RPMI8226 (cell line): ENCODE measurements around the gene MTUS2.
"Not testable (repeated sequence)": the region's sequence is repeated elsewhere in the genome, so short reads cannot be mapped to it uniquely, and the experiment has no call there.

ENCODE experiments used
- DNase-seq: peaks from one replicate; pipeline ENCODE4 v3.0.0-alpha.2; 2015

MTUS2 gene

DNA sequence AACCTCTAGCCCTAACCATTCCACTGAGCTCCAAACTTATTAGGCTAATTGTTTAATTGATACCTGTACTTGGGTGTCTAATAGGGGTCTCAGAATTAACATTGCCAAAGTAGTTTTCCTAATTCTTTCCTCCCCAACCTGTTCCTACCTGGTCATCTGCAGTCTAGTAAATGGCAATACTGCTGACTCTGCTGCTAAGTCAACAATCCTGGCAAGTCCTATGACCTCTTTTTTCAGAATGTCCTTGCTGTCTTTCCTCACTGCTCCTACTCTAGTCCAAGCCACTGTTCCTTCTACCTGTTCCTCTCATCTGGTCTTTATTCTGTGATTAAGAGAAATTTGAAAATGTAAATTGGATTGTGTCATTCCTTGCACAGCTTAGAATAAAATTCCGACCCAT is 143.9 kb downstream of the MTUS2 start:
- no peak for DNase-seq

DNA sequence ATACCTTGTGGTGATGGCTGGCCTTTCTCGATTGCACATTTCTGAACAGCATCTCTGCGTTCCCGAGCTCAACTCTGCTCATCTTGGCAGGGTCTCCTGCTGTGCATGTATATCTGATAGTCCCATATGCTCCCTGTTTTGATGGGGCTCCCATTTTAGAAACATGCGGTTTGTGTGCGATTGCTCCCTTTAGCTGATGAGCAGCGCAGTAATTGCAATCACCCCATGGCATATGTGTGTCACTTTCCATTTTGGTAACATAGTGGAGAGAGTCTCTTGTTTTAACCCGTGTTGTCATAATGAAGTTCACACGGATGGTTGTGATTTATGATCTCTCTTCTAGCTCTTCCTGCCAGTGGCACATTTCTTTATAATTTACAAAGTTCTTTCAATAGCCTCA is 144.7 kb downstream of the MTUS2 start:
- no peak for DNase-seq

DNA sequence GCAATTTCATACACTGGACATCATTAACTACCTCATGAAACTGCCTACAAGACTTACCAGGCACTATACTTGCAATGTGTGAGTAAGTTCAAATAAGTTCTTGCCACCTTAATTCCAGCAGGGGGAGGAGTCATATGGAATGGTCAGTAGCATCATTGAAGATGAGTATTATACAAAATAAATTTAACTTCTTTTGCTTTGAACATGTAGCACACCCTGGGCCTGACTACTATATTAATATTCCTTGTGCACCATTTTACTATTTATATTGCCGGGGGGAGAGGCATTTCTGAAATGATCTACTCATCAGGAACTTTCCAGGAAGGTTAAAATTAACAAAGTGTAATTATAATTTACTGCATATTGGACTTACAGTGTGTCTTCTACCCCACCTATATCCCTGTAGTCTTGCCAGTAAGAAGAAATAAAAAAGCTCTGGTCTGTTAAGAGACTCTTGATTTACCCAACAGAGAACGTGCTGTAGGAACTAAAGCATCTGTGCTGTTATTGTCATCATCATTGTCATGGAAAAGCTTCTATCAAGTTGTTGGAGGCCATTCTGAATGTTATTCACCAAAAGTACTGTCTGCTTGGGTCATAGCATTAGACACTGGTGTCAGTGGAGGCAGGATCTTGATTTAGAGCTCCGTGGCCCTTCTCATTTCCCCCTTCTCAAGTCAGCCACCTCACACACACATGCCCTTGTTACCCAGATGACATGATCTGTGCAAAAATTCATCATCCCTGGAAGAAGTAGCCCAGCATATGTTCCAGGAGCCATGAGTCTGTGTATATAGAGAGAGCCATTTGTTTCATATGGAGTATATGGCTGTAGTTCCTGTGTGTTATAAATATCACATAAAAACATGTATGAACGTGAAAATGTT is 147.1 kb downstream of the MTUS2 start:
- no peak for DNase-seq

DNA sequence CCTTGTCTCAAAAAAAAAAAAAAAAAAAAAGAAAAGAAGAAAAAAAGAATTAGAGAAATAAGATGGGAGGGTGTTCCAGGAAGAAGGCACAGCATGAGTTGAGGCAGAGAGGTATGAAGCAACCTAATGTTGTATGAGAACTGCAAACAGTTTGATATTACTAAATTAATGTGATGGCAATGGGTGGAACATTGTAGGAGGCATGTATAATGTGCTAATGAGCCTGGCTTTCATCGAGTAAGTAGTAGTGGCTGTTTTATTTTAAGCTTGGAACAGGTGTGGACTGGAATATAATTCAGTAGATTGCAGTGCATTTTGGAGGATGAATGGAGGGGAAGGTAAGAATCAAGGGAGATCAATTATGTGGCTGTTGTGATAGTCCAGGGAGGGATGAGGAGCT is 156.1 kb downstream of the MTUS2 start:
- no peak for DNase-seq

DNA sequence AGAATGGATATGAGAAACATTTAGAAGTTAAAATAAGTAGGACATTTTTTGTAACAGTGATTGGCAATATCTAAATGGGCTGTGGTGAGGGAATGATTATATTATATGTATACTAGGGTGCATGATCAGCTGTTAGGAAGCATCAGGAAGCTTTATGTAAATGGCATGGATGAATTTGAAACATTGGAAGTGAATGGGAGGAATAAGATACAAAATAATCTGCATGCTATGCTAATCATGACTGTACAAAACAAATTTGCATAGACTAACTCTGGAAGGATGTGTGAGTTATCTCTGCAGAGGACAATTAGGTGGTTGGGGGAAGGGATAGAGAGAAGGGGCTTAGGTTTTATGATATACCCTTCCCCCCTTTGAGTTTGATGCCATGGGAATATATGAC is 156.5 kb downstream of the MTUS2 start:
- no peak for DNase-seq

DNA sequence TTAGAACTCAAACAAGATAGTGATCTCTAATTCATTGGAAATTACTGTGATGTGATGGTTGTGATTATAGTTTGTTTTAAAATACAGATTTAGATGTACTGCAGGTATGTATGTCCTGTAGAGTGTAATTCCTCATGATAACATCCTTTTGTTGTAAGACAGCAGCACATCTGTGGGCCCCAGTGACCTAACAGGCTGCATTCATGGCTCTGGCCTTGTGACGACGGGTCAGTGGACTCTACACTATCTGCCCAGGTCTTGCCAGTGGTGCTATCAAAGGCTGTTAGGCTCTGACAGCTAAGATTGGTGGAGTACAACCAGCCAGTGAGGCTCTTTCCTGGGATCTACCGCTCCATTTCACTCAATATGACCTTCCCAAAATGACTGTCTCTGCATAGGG is 158.4 kb downstream of the MTUS2 start:
- no peak for DNase-seq

DNA sequence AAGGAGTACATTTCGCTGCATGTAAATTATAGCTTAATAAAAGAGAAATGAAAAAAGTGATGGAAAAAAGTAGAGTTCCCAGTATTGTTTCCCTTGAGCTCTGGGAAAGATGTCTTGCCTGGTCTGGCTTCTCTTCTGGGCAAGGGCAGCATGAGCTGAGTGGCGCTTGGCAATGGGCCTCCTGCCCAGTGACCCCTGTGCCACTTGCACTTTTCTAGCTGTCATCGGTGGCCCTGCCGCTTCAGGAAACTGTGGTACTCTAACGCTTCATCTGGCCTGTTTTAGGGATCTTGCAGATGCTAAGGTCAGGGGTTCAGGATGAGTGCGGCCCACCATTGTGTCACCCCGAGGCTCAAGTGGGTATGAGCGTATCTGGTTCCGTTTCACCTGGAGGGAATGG is 161.4 kb downstream of the MTUS2 start:
- no peak for DNase-seq

DNA sequence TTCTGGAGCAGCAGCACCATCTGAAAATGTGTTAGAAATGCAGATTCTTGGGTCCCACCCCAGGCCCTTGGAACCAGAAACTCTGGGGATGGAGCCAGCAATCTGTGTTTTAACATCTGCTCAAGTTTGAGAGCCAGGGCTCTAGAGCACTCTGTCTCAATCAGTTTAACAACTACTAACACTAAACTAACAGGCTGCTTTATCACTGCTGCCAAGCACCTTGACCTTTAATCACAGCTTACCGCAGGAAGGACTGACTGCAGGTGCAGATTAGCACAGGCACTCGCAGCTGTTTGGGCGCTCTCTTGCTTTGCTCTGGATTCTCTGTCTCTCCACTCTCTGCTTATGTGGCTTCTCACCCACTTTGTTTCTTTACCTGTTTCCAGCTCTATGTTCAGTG is 163.5 kb downstream of the MTUS2 start:
- peak; percentile 73 for DNase-seq

DNA sequence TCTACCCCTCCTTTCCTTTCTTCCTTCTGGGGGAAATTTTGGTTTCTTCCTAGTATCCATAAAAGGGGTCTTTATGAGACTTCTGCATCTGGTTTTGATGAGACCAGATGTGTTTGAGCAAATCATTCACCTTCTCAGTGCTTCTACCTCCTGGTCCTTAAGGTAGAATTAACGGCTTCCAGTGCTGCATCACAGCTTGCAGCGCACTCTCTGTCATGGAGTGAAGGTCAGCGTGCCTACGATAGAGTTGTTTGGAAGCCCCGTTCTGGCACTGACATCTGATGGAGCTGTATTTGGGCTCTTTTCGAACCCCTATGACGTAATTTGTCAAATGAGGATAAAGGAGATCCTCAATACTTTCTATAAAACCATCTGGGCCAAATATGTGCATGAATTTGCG is 164.2 kb downstream of the MTUS2 start:
- no peak for DNase-seq

DNA sequence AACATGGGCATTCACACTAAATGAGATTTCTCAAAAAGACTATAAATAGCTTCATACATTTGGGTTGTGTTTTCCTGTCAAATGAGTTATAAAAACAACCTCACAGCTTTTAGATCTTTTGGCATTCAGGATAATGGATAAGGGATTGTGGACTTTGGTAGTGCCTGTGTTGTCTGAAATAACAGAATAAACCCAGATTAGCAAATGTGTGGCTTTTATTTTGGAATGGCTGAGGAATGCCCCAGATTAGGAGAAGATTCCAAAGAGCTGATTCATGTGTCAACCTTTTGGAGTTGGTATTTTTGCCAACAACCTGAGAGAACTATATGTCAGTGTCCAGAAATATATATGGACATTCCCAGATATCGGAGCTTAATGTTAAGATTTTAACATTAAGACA is 164.7 kb downstream of the MTUS2 start:
- no peak for DNase-seq

DNA sequence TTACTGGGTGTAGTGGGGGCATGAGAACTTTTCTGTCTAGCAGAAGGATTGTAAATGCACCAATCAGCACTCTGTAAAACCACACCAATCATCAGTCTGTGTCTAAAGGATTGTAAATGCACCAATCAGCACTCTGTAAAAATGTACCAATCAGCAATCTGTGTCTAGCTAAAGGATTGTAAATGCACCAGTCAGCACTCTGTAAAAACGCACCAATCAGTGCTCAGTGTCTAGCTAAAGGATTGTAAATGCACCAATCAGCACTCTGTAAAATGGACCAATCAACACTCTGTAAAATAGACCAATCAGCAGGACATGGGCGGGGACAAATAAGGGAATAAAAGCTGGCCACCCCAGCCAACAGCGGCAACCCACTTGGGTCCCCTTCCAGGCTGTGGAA is 170.2 kb downstream of the MTUS2 start:
- DNase-seq: not testable (repeated sequence)

DNA sequence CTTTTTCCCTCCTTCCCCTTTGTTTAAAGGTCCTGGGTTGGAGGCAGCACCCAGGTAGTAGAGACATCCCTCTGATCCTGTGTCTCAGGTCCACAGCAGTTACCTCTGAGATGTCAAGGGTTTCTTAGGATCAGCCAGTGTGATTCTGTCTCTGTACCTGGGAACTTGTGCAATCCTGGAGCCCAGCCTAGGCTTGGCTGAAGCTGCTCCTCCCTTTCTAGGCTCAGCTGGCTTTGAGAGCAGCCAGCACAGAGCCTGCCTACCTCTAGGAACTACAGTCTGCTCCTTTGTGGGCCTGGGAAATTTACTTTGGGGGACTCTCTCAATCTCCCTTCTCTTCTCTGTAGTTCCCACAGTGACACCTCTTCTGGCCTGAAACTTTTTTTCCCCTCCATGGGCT is 171.6 kb downstream of the MTUS2 start:
- no peak for DNase-seq

DNA sequence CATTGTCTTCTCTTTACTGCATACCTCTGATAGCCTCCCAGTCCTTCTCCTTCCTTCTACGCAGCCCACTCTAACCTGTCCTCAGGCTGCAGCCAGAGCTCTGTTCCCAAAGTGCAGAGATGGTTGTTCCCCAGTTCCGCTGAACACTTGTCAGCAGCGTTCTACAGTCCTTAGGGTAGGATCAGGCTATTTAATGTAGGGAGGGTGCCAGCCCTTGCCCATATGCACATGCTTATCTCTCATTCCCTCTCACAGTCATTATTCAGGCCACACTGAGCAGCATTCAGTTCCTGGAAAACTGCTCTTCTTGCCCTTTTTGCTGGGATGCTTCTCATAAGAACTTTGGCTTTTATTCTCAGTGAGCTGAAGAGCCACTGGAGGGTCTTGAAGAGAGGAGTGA is 180.7 kb downstream of the MTUS2 start:
- DNase-seq: no peak

DNA sequence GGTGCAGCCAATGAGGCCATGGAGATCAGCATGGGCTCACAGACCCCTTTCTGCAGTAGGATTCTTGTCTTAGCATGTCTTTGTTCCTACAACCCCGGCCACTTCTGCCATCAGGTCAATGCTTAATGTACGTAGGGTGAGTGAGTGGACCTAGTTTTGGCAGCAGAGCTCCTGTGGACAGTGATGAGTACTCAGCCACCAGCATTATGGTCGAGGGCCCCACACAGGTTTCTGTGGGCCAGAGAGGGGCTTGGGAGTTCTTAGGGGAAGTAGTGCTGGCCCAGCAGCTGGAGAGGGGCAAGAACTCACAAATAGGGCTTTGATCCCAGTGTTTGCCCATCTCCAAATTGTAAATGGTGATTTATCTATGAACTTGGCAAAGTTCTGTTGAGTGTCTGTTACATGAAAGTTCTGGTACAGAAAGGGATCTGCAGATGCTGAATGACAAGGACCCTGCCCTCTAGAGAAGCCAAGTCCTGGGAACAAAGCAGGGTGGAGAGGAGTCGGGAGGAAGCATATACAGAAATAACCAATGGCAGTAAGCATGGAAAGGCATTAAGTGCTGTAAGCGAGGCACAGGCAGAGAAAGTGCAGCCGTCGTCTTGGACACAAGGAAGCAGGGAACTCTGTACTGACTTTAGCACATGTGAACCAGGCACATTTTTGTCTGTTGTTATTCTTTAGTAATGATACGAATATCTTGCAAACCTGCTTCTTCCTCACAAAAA is 185.1 kb downstream of the MTUS2 start:
- no peak for DNase-seq

DNA sequence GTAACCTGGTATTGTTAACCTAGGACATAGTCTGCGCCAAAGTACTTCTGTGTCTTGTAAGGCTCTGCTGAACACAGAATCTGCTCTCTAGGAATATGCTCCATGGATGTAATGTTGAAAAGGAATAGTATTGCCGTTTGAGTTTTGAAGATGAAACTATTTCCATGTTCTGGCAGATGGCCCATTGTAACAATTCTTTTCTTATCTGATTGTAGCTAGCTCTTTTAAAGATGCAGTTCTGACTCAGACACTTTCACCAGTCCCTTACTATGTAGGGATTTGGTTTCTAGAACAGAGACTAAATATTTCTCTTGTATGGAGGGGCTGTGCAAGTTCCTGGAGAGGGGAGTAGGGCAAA is 185.6 kb downstream of the MTUS2 start:
- DNase-seq: no peak

DNA sequence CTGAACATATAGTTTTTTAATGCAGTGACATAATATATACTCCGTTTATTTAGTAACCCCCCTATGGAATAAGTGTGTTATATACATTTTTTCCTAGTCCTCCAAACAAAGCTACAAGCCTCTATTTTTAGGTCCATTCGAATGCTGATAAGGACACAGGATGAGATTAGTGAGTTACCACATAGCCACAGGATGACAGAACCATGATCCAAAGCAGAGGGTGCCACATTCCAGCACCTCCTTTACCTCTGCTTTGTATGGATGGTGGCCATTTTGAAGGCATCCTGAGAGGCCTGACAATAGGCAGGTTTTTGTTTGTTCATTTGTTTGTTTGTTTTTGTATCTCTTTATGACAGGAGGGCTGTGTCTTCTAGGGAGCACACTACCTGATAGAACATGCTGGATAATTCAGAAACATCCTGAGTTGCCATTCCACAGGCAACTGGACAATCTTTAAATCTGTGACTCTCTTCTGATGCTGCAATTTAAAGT is 186.3 kb downstream of the MTUS2 start:
- no peak for DNase-seq

DNA sequence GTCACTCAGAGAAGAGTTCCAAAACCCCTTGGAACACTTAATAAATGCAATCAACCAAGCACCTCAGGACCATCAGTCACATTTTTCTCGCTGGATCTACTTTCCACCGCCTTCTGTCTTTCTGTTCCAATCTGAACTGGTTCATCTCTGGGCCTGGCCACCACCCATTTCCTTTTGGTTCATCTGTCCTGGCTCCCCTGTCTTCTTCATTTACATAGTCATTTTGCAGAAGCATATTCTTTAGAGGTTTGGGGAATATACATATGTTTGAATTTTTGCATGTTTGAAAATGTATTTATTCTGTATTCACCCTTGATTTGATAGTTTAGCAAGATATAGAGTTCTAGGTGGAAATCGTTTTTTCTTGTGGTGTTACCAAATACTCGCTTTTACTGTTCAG is 188.2 kb downstream of the MTUS2 start:
- DNase-seq: no peak

DNA sequence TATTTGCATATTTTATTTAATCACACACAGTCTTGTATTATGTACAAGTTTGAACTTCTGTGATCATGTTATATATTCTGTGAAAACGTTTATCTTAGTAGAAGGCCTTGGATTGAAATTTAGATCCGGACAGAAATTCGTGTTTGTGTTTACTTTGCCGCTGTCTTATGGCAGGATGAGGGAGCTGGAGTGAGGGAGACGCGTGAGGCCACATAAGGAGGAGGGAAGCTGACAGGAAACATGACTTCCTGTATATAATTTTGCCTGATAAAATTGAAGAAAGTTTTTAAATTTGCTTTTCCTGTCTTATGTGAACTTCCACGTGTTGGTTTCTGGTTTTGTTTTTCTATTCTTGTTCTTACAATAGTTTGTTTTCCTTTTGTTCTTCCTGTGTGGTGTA is 200.2 kb downstream of the MTUS2 start:
- DNase-seq: no peak

DNA sequence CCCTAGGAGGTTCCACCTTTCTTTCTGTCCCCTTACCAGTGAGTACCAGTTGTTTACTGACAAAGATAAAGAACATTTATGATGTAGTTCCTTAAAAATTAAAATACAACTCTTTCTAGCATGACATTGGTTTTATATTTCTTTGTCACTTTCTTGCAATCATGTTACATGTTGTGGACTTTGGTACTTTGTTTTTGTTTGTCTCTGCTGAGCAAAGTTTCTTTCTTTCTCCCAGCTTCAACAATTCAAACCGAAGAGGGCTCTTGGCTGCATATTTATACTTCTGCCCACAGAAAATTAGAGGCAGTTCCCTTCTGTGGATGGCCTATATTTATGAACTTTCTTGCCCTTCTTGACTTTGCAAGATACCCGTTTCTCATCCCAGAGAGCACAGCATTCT is 201.2 kb downstream of the MTUS2 start:
- DNase-seq: no peak

DNA sequence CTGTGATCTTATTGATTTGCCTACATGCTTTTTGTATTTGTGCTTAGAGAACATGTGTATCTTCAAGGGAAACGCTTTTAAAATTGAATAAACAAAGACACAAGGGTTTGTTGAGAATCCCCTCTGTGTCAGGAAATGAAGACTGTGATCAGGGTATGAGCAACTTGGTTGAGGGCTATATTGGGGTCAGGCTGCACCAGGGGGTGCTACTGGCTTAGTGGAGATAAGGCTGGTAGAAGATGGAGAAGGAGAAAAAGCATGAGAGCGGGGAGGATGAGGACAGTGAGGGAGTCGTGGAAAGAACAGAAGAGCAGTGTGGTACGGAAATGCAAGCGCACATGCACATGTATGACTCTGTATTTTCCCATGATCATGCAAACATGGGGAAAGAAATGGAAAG is 201.6 kb downstream of the MTUS2 start:
- DNase-seq: no peak

DNA sequence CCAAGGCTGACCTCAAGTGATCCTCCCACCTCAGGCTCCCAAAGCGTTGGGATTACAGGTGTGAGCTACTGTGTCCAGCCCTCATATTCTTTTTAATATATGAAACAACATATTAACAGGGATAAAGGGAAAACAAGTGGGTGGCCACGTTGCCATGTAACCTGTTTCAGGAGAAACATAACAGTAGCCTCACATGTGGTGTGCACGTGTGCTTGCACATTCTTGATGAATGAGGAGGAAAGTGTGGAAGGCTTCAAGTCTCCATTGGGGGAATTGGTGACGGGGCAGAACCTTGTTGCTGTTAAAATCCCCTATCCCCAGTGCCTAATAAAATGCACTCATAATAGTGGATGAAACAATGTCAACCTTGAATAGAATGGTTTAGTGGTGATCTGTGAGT is 202.3 kb downstream of the MTUS2 start:
- no peak for DNase-seq

DNA sequence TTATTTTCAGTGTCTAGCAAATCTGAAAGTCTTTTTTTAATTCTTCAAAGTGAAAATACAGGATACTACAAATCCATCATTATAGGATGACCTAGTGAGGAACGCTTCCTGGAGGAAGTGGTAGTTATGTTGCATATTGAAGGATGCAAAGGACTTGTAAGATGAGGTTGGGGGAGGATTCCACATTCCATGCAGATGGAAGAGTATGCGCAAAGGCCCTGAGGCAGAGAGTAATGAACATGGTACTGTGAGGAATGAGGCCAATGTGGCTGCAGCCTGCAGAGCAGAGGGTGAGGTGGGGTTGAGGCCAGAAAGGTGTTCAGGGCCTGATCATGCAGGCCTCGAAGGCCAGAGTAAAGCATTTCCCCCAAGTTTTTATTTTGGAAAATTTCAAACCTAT is 202.8 kb downstream of the MTUS2 start:
- no peak for DNase-seq

DNA sequence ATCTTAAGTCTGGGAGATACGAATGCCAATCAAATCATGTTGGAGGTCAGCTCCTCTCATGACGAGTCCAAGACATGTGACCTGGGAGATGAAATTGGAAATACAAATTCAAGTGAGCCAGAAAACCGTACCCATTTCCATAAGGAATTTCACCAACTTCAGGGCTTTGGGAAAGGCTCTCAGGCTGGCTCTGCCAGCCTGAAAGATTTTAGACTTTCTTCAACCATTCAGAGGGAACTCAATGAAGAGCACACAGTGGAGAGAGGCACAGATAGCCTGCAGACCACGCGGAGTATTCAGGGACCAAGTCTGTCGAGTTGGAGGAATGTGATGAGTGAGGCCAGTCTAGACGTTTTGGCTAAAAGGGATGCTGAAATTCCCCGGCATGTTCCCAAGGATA is 204.6 kb downstream of the MTUS2 start:
- no peak for DNase-seq

DNA sequence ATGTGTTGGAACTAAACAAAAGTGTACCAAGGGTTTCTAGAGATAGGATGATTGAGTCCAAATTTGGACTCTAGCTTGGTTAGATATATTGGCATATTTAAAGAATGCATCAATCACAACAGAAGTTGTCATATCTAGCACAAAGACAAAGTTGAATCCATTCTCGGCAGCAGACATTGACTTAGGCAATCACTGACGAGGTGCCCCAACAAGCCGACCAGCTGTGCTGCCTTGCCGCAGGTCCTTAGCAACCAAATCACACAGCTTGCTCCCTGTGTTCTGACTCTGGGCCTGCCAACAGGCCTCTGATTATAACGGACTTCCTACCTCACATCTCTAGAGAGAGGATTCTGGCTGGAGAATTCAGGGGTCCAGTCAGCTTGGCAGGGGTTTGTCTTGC is 208.7 kb downstream of the MTUS2 start:
- DNase-seq: no peak

DNA sequence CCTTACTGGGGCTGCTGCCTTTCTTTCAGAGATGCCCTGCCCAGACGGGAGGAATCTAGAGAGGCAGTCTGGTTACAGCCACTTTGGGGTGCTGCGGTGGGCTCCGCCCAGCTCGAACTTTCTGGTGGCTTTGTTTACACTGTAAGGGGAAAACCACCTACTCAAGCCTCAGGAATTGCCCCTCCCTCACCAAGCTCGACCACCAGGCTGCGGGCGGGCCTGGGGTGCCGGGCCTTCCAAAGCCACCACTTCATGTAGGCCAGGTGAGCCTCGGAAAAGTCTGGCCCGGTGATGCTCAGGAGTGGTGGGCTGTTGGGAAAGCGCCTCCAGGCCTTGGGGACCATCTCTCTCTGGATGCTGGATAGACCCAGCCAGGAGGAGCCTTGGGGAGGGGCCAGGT is 218.6 kb downstream of the MTUS2 start:
- DNase-seq: no peak
